MM.1S (cell line): Measurements from ENCODE around the gene MNAT1.

ENCODE experiments used
- CTCF ChIP-seq: fragments of 300-600 bp; sonication (generic); IDR thresholded peaks from 2 replicates; pipeline ENCODE4 v1.5.1; 2016; ENCODE audit warnings: antibody characterized with exemption, low read length, mixed read lengths
- EZH2 ChIP-seq: fragments of 300-600 bp; sonication (generic); optimal IDR thresholded peaks from 2 replicates; pipeline ENCODE3; 2017; ENCODE audit warnings: low read depth, mild to moderate bottlenecking, antibody characterized with exemption, low read length, mixed read lengths

- no peak for TF ChIP-seq EZH2
- TF ChIP-seq CTCF: no peak
Measured at GRCh38 chr14:60968671-60969070, 234.1 kb downstream of the MNAT1 start.
